Ovary (tissue), 9 donors: ENCODE data around the gene C16orf82. TPM values are rescaled to one million over a fixed set of nuclear protein-coding genes. Genes with fewer than 3 reads are reported as not detected.

ENCODE experiments used
- DNase-seq, 5 donors: peaks; one replicate each; pipeline ENCODE4 v3.0.0-alpha.2; 2019 to 2020
- H3K27ac ChIP-seq, 2 donors: fragments of 200-600 bp; one replicate each; pipeline versions ENCODE4 v1.5.1 to v1.8.0; 2019 to 2022
- H3K27me3 ChIP-seq: fragments of 200-600 bp; one replicate; pipeline ENCODE4 v1.8.0; 2022
- H3K36me3 ChIP-seq: fragments of 200-600 bp; sonication (generic); one replicate; pipeline ENCODE4 v1.5.1; 2019
- H3K4me1 ChIP-seq: one replicate; pipeline ENCODE4 v1.8.1; 2013; ENCODE audit warnings: mild to moderate bottlenecking, moderate library complexity; ENCODE audit not compliant: insufficient read depth
- H3K4me3 ChIP-seq: fragments of 200-600 bp; sonication (generic); one replicate; pipeline ENCODE4 v1.5.1; 2017
- H3K9me3 ChIP-seq, 2 donors: fragments of 200-600 bp in 1 of 2; sonication (generic) in 1 of 2; one replicate each; pipeline versions ENCODE4 v1.5.1 to v1.8.1; 2013 to 2019; ENCODE audit warnings: mild to moderate bottlenecking in 1 of 2, moderate library complexity in 1 of 2
- EP300 ChIP-seq: sonication (generic); formaldehyde crosslinking; IDR thresholded peaks from one replicate; pipeline ENCODE4 v1.6.1; 2017; ENCODE audit warnings: antibody characterized with exemption
- POLR2A ChIP-seq: fragments of 450-650 bp; IDR thresholded peaks from one replicate; pipeline ENCODE4 v1.6.1; 2017; ENCODE audit warnings: antibody characterized with exemption, mild to moderate bottlenecking, moderate library complexity
- WGBS, 3 donors: extraction: QIAGEN DNeasy Blood & Tissue Kit in 1 of 3; methylation state at CpG; one replicate each; pipeline versions ENCODE4 v1.1.5 to v1.1.7; 2013 to 2017; 5-methylcytosine and 5-hydroxymethylcytosine counted together
- intact Hi-C, 4 donors: fragments of 100-400 bp; cut with DNase I; formaldehyde crosslinking; loops; one replicate each; pipeline versions ENCODE4 v1.11.0 to v1.15.1; 2022 to 2023
- polyA plus RNA-seq, 2 donors: library from polyadenylated mRNA; stranded (reverse); fragments of 200-250 nt in 1 of 2; fragments of 350-450 nt in 1 of 2; fragmentation: Illumina TruSeq in 1 of 2; extraction: RNeasy Lipid Tissue Mini Kit (QIAGEN cat#74804) in 1 of 2; gene quantifications; one replicate each; pipeline ENCODE4 v1.2.3, GENCODE V29; 2013 to 2014
- total RNA-seq, 7 donors: library from RNA; depleted of rRNA in 2 of 7; stranded (reverse); fragments of >200 nt in 2 of 7; fragmentation: NEBNext Ultra II Directional in 3 of 7; extraction: Animal tissue kit (Norgen Biotek cat#: 25700) in 3 of 7; gene quantifications; one replicate each; pipeline versions ENCODE4 v1.1.0 to v1.2.4, GENCODE V29; 2016 to 2023
- TF ChIP-seq, protein P1 (sequence below), 3 donors: fragments of 450-650 bp in 2 of 3; fragments of 200-600 bp in 1 of 3; IDR thresholded peaks; one replicate each; pipeline versions ENCODE4 v1.5.1 to v1.8.0; 2016 to 2022; ENCODE audit warnings: antibody characterized with exemption in 3 of 3, mild to moderate bottlenecking in 1 of 3
- donor health status: DM: no; HTN: no; CAD: no; lungs with moderate emphysema.
- donor health status: DM: no; HTN: no; CAD: no.
- donor health status: Bipolar disorder and iron deficiency.
- donor health status: DM: yes; HTN: yes; CAD: no.
- donor health status: DM: no; HTN: no; CAD: no.
- donor health status: DM: yes; HTN: yes; CAD: no.

Gene C16orf82
- total and polyA plus RNA-seq, 9 donors = 0.12 TPM; not detected in 8

DNA sequence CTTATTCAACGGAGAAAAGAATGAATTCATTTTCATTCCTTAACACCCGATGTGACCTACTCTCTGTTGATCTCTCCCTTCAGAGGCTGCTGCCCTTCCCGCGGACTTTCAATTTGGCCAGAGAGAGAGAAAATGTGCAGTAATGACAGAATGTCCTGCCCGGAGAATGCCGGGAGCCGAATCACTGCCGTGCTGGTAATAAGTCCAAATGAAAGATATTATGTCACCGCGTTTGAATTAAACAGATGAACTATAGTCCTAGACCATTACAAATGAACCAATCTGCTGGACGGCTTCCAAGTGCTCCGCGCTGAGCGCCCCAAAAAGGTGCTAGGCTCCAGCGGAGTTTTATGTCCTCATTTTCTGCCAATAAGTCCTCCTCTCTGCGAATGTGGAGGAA, 14.7 kb upstream of the C16orf82 start:
- TF ChIP-seq POLR2A (no peak), EP300 (no peak)
- TF ChIP-seq, protein P1, sequence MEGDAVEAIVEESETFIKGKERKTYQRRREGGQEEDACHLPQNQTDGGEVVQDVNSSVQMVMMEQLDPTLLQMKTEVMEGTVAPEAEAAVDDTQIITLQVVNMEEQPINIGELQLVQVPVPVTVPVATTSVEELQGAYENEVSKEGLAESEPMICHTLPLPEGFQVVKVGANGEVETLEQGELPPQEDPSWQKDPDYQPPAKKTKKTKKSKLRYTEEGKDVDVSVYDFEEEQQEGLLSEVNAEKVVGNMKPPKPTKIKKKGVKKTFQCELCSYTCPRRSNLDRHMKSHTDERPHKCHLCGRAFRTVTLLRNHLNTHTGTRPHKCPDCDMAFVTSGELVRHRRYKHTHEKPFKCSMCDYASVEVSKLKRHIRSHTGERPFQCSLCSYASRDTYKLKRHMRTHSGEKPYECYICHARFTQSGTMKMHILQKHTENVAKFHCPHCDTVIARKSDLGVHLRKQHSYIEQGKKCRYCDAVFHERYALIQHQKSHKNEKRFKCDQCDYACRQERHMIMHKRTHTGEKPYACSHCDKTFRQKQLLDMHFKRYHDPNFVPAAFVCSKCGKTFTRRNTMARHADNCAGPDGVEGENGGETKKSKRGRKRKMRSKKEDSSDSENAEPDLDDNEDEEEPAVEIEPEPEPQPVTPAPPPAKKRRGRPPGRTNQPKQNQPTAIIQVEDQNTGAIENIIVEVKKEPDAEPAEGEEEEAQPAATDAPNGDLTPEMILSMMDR (IDR thresholded peaks at IDR 0.05) = no peak
- Histone ChIP-seq H3K36me3 (no peaks in the 10 kb centered on the region), H3K27me3 (no peaks in the 10 kb centered on the region), H3K4me1 (no peaks in the 10 kb centered on the region), H3K27ac (no peak overlapping the region), H3K4me3 (no peak overlapping the region), H3K9me3 (no peaks in the 10 kb centered on the region)
- intact Hi-C loops = no loop called here
- WGBS, 3 donors = 81 to 83% (median 82%) methylated on average over 16 of the region's 16 CpGs
- no peak for DNase-seq

DNA sequence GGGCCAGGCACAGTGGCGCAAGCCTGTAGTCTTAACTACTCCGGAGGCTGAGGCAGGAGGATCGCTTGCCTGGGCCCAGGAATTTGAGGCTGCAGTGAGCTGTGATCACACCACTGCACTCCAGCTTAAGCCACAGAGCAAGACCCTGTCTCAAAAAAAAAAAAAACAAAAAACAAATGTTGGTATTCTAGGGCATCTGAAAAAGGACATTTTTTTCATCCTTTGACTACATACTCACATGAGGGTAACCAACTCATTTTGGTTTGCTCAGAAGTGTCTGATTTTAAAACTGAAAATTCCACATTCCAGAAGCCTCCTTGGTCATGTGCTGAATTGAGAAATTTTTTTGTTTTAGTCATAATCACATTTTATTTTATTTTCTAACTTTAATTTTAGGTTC, 12.7 kb upstream of the C16orf82 start:
- TF ChIP-seq EP300 (no peak), POLR2A (no peak)
- TF ChIP-seq, protein P1 (IDR thresholded peaks at IDR 0.05) = no peak
- 96 to 100% (median 97%) methylated on average over 3 of the region's 3 CpGs for WGBS, 3 donors

DNA sequence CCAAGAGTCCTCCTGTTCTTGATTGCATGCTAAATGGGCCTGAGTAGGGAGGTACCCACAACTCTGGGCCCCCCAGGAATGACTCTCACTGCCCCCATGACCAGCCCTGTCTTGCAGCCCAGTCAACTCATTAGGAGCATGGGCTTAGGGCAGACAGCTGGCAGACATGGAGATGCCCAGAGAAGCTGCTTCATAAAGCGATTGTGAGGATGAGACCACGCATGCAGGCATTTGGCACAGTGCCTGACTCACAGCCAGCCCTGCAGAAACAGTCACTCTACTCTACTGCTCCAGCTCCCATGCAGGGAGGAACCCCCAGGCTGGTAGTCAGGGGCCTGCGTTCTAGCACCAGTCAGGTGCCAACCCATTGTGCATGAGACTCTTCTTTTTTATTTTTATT, 8.4 kb upstream of the C16orf82 start:
- no peak overlapping the region for H3K4me3 ChIP-seq
- no peaks in the 10 kb centered on the region for H3K4me1 ChIP-seq
- intact Hi-C loops = no loop called here
- H3K27ac ChIP-seq = no peak overlapping the region
- H3K27me3 ChIP-seq = no peaks in the 10 kb centered on the region
- 65 to 72% (median 70%) methylated on average over 3 of the region's 3 CpGs for WGBS, 3 donors
- TF ChIP-seq EP300 = no peak
- TF ChIP-seq POLR2A = no peak
- TF ChIP-seq, protein P1 (IDR thresholded peaks at IDR 0.05) = no peak
- no peak for DNase-seq
- H3K36me3 ChIP-seq = no peaks in the 10 kb centered on the region
- no peaks in the 10 kb centered on the region for H3K9me3 ChIP-seq

More for the DNA sequence above, 12.7 kb upstream of the C16orf82 start:
- Histone ChIP-seq H3K27me3 (no peaks in the 10 kb centered on the region), H3K36me3 (no peaks in the 10 kb centered on the region), H3K27ac (no peak overlapping the region), H3K4me1 (no peaks in the 10 kb centered on the region), H3K4me3 (no peak overlapping the region), H3K9me3 (no peaks in the 10 kb centered on the region)
- no peak for DNase-seq
- intact Hi-C loops = no loop called here

DNA sequence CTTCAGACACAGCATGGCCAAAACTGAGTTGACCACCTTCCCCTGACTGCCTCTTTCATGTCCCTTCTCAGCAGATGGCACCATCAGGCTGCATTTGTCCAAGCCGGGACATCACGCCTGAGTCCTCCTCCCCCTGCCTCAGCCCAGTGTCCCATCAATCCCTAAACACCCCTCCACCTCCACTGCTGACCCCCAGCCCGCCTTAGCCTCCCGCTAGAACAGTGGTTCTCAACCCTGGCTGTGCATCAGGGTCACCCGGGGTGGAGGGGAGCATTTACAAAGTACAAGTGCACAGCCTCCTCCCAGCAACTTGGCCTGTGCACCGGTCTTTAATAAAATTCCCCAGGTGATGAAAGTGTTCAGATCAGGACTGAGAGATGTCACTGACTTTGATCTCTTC, 4.0 kb downstream of the C16orf82 start:
- Histone ChIP-seq H3K4me3 (no peak overlapping the region), H3K9me3 (no peaks in the 10 kb centered on the region), H3K36me3 (no peaks in the 10 kb centered on the region), H3K27me3 (no peaks in the 10 kb centered on the region), H3K27ac (no peak overlapping the region), H3K4me1 (no peaks in the 10 kb centered on the region)
- 64 to 73% (median 66%) methylated on average over 6 of the region's 6 CpGs for WGBS, 3 donors
- intact Hi-C loops = no loop called here
- TF ChIP-seq, protein P1 (IDR thresholded peaks at IDR 0.05) = no peak
- TF ChIP-seq EP300 = no peak
- TF ChIP-seq POLR2A = no peak
- no peak for DNase-seq

DNA sequence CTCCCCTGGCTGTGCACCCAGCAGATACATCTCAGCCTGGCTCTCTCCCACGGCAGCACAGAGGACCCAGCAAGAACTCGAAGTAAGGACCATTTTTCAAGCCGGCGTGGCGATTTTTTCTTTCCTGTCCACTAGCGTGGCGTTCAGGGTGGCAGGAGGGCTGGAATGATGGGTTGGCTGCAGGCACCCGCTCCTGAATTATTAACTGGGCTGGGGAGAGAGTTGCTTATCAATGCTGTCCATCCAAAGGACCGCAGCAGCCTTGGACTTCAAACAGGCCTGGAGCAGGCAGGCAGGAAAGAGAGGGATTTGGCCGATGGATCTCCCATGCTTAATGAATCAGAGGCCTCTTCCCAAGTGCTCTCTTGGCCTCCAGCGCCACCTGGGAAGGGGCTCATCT, 7.0 kb downstream of the C16orf82 start:
- no peak overlapping the region for H3K4me3 ChIP-seq
- intact Hi-C loops = no loop called here
- H3K27ac ChIP-seq = no peak overlapping the region
- no peaks in the 10 kb centered on the region for H3K27me3 ChIP-seq
- H3K9me3 ChIP-seq = no peaks in the 10 kb centered on the region
- H3K4me1 ChIP-seq = no peaks in the 10 kb centered on the region
- H3K36me3 ChIP-seq = no peaks in the 10 kb centered on the region
- TF ChIP-seq POLR2A = no peak
- TF ChIP-seq EP300 = no peak
- TF ChIP-seq, protein P1 (IDR thresholded peaks at IDR 0.05) = no peak
- DNase-seq = no peak
- WGBS, 3 donors = 70 to 80% (median 77%) methylated on average over 11 of the region's 11 CpGs
